Measurements from ENCODE around the gene ZNF124. TPM values are rescaled to one million over a fixed set of nuclear protein-coding genes. Genes with fewer than 3 reads are reported as not detected.

ZNF124 gene
- total RNA-seq, 1 experiment from 2014 or later = 94.0 TPM

- in situ Hi-C loops (cut with HindIII; ENCODE audit: low sequenced_read_pairs) = no loop called here
- no peak for DNase-seq (ENCODE audit: low spot score)
Observed at GRCh38 chr1:247118946-247119446, 52.8 kb downstream of the ZNF124 start.

GRCh38 chr1:247115545-247115944 lies 56.3 kb downstream of the ZNF124 start:
- DNase-seq (ENCODE audit: low spot score) = no peak
- in situ Hi-C loops (cut with HindIII; ENCODE audit: low sequenced_read_pairs) = no loop called here

GRCh38 chr1:247115141-247115510 lies 56.7 kb downstream of the ZNF124 start:
- DNase-seq (ENCODE audit: low spot score) = no peak
- in situ Hi-C loops (cut with HindIII; ENCODE audit: low sequenced_read_pairs) = no loop called here

GRCh38 chr1:247114351-247115140 lies 57.3 kb downstream of the ZNF124 start:
- in situ Hi-C loops (cut with HindIII; ENCODE audit: low sequenced_read_pairs) = no loop called here
- no peak for DNase-seq (ENCODE audit: low spot score)

- in situ Hi-C loops (cut with HindIII; ENCODE audit: low sequenced_read_pairs) = no loop called here
Observed at GRCh38 chr1:247113733-247114271, 58.0 kb downstream of the ZNF124 start.

GRCh38 chr1:247113094-247113497 lies 58.7 kb downstream of the ZNF124 start:
- no peak for DNase-seq (ENCODE audit: low spot score)
- in situ Hi-C loops (cut with HindIII; ENCODE audit: low sequenced_read_pairs) = no loop called here

More at GRCh38 chr1:247113733-247114271, 58.0 kb downstream of the ZNF124 start:
- DNase-seq (ENCODE audit: low spot score) = no peak

- peak; percentile 43 for DNase-seq (ENCODE audit: low spot score)
- in situ Hi-C loops (cut with HindIII; ENCODE audit: low sequenced_read_pairs) = no loop called here
Observed at GRCh38 chr1:247112479-247112781, 59.4 kb downstream of the ZNF124 start.

- in situ Hi-C loops (cut with HindIII; ENCODE audit: low sequenced_read_pairs) = no loop called here
Observed at GRCh38 chr1:247111700-247112478, 59.9 kb downstream of the ZNF124 start.

GRCh38 chr1:247111259-247111699 lies 60.5 kb downstream of the ZNF124 start:
- no peak for DNase-seq (ENCODE audit: low spot score)
- in situ Hi-C loops (cut with HindIII; ENCODE audit: low sequenced_read_pairs) = no loop called here

More at GRCh38 chr1:247111700-247112478, 59.9 kb downstream of the ZNF124 start:
- DNase-seq (ENCODE audit: low spot score) = peak; percentile 30

- in situ Hi-C loops (cut with HindIII; ENCODE audit: low sequenced_read_pairs) = no loop called here
- no peak for DNase-seq (ENCODE audit: low spot score)
Observed at GRCh38 chr1:247110627-247111258, 61.1 kb downstream of the ZNF124 start.

GRCh38 chr1:247107694-247108093 lies 64.1 kb downstream of the ZNF124 start:
- in situ Hi-C loops (cut with HindIII; ENCODE audit: low sequenced_read_pairs) = no loop called here
- no peak for DNase-seq (ENCODE audit: low spot score)

- in situ Hi-C loops (cut with HindIII; ENCODE audit: low sequenced_read_pairs) = no loop called here
- no peak for DNase-seq (ENCODE audit: low spot score)
Observed at GRCh38 chr1:247105966-247106365, 65.9 kb downstream of the ZNF124 start.

Other genes starting within 250 kb of the ZNF124 start
- gene AHCTF1, start 240.1 kb downstream of the ZNF124 start, total RNA-seq (2014; rRNA removed; shearing (Covaris generic)) = 33.7 and 41.1 TPM in 2 replicates
- 15.6 and 38.0 TPM in 2 replicates for gene ZNF695, start 164.0 kb downstream of the ZNF124 start, total RNA-seq (2014; rRNA removed; shearing (Covaris generic))
- 11.1 and 11.4 TPM in 2 replicates for gene ZNF670, start 93.2 kb downstream of the ZNF124 start, total RNA-seq (2014; rRNA removed; shearing (Covaris generic))
- 7.5 and 14.3 TPM in 2 replicates for gene ZNF669, start 67.7 kb downstream of the ZNF124 start, total RNA-seq (2014; rRNA removed; shearing (Covaris generic))
- not detected in 2 replicates for gene VN1R5, start 84.1 kb upstream of the ZNF124 start, total RNA-seq (2014; rRNA removed; shearing (Covaris generic))
- 42.5 and 61.8 TPM in 2 replicates for gene ZNF496, start 159.8 kb upstream of the ZNF124 start, total RNA-seq (2014; rRNA removed; shearing (Covaris generic))
- gene NLRP3, start 244.2 kb upstream of the ZNF124 start, total RNA-seq (2014; rRNA removed; shearing (Covaris generic)) = not detected in 2 replicates